ENCODE measurements around the gene RELT.

RELT gene

GRCh38 chr11:73404506-73405145 is 28.4 kb downstream of the RELT start:
- no peak overlapping the region for H3K27ac Mint-ChIP-seq
- H3K27me3 Mint-ChIP-seq, result no peaks in the 10 kb centered on the region
- peaks cover 13% of the 10 kb centered on the region for H3K36me3 Mint-ChIP-seq
- no peak overlapping the region for H3K4me3 Mint-ChIP-seq
- DNase-seq (ENCODE audit: low spot score in 2 of 2) (no peak), ATAC-seq (ENCODE audit: low read depth) (no peak)
- H3K9me3 Mint-ChIP-seq, result no peaks in the 10 kb centered on the region
- no peaks in the 10 kb centered on the region for H3K4me1 Mint-ChIP-seq

GRCh38 chr11:73405146-73405510 is 28.9 kb downstream of the RELT start:
- Mint-ChIP-seq H3K27me3 (no peaks in the 10 kb centered on the region), H3K36me3 (peaks cover 13% of the 10 kb centered on the region), H3K4me1 (no peaks in the 10 kb centered on the region), H3K4me3 (no peak overlapping the region), H3K9me3 (no peaks in the 10 kb centered on the region), H3K27ac (no peak overlapping the region)
- no peak for DNase-seq (ENCODE audit: low spot score in 2 of 2)
- ATAC-seq (ENCODE audit: low read depth), result no peak

GRCh38 chr11:73406131-73406530 is 29.9 kb downstream of the RELT start:
- Mint-ChIP-seq H3K4me1 (no peaks in the 10 kb centered on the region), H3K27ac (peak overlapping the region; percentile 55), H3K27me3 (no peaks in the 10 kb centered on the region), H3K4me3 (no peak overlapping the region), H3K9me3 (no peaks in the 10 kb centered on the region), H3K36me3 (peaks cover 13% of the 10 kb centered on the region)
- DNase-seq (ENCODE audit: low spot score in 2 of 2) (no peak), ATAC-seq (ENCODE audit: low read depth) (no peak)

GRCh38 chr11:73406619-73407018 is 30.4 kb downstream of the RELT start:
- H3K36me3 Mint-ChIP-seq, result peaks cover 13% of the 10 kb centered on the region
- H3K27ac Mint-ChIP-seq, result no peak overlapping the region
- no peaks in the 10 kb centered on the region for H3K4me1 Mint-ChIP-seq
- no peaks in the 10 kb centered on the region for H3K9me3 Mint-ChIP-seq
- no peak overlapping the region for H3K4me3 Mint-ChIP-seq
- DNase-seq (ENCODE audit: low spot score in 2 of 2) (no peak), ATAC-seq (ENCODE audit: low read depth) (no peak)
- no peaks in the 10 kb centered on the region for H3K27me3 Mint-ChIP-seq

- peaks cover 3% of the 10 kb centered on the region for H3K4me1 Mint-ChIP-seq
- H3K36me3 Mint-ChIP-seq, result peaks cover 18% of the 10 kb centered on the region
- peak overlapping the region; percentile 14 for H3K27ac Mint-ChIP-seq
- no peak for DNase-seq (ENCODE audit: low spot score in 2 of 2)
- no peak for ATAC-seq (ENCODE audit: low read depth)
- no peak overlapping the region for H3K4me3 Mint-ChIP-seq
- H3K27me3 Mint-ChIP-seq, result no peaks in the 10 kb centered on the region
- no peaks in the 10 kb centered on the region for H3K9me3 Mint-ChIP-seq
Measured at GRCh38 chr11:73409431-73409830, 33.2 kb downstream of the RELT start.

- peaks cover 3% of the 10 kb centered on the region for H3K4me1 Mint-ChIP-seq
- H3K27me3 Mint-ChIP-seq, result no peaks in the 10 kb centered on the region
- H3K9me3 Mint-ChIP-seq, result no peaks in the 10 kb centered on the region
- DNase-seq (ENCODE audit: low spot score in 2 of 2) (no peak), ATAC-seq (ENCODE audit: low read depth) (no peak)
- peaks cover 18% of the 10 kb centered on the region for H3K36me3 Mint-ChIP-seq
- H3K27ac Mint-ChIP-seq, result no peak overlapping the region
- no peak overlapping the region for H3K4me3 Mint-ChIP-seq
Measured at GRCh38 chr11:73410627-73411026, 34.4 kb downstream of the RELT start.

GRCh38 chr11:73411031-73411430 is 34.8 kb downstream of the RELT start:
- Mint-ChIP-seq H3K4me1 (peaks cover 3% of the 10 kb centered on the region), H3K27ac (peak overlapping the region; percentile 6), H3K36me3 (peaks cover 18% of the 10 kb centered on the region), H3K27me3 (no peaks in the 10 kb centered on the region), H3K4me3 (no peak overlapping the region), H3K9me3 (no peaks in the 10 kb centered on the region)
- DNase-seq (ENCODE audit: low spot score in 2 of 2) (no peak), ATAC-seq (ENCODE audit: low read depth) (no peak)

- H3K4me1 Mint-ChIP-seq, result peaks cover 3% of the 10 kb centered on the region
- no peak overlapping the region for H3K4me3 Mint-ChIP-seq
- DNase-seq (ENCODE audit: low spot score in 2 of 2) (no peak), ATAC-seq (ENCODE audit: low read depth) (no peak)
- H3K27ac Mint-ChIP-seq, result peak overlapping the region; percentile 6
- no peaks in the 10 kb centered on the region for H3K9me3 Mint-ChIP-seq
- H3K36me3 Mint-ChIP-seq, result peaks cover 16% of the 10 kb centered on the region
- H3K27me3 Mint-ChIP-seq, result no peaks in the 10 kb centered on the region
Measured at GRCh38 chr11:73412308-73412707, 36.1 kb downstream of the RELT start.

GRCh38 chr11:73413256-73413655 is 37.1 kb downstream of the RELT start:
- H3K27ac Mint-ChIP-seq, result peak overlapping the region; percentile 3

GRCh38 chr11:73414977-73415651 is 38.9 kb downstream of the RELT start:
- Mint-ChIP-seq H3K27me3 (no peaks in the 10 kb centered on the region), H3K27ac (peak overlapping the region; percentile 53), H3K36me3 (peaks cover 24% of the 10 kb centered on the region), H3K9me3 (peaks cover 2% of the 10 kb centered on the region), H3K4me3 (no peak overlapping the region), H3K4me1 (peaks cover 3% of the 10 kb centered on the region)
- ATAC-seq (ENCODE audit: low read depth) (no peak), DNase-seq (ENCODE audit: low spot score in 2 of 2) (no peak)

More at GRCh38 chr11:73413256-73413655, 37.1 kb downstream of the RELT start:
- Mint-ChIP-seq H3K9me3 (peaks cover 2% of the 10 kb centered on the region), H3K27me3 (no peaks in the 10 kb centered on the region), H3K4me3 (no peak overlapping the region), H3K4me1 (peaks cover 3% of the 10 kb centered on the region), H3K36me3 (peaks cover 19% of the 10 kb centered on the region)
- DNase-seq (ENCODE audit: low spot score in 2 of 2) (no peak), ATAC-seq (ENCODE audit: low read depth) (no peak)

GRCh38 chr11:73415854-73416615 is 39.8 kb downstream of the RELT start:
- no peaks in the 10 kb centered on the region for H3K27me3 Mint-ChIP-seq

GRCh38 chr11:73416786-73417185 is 40.6 kb downstream of the RELT start:
- ATAC-seq (ENCODE audit: low read depth) (no peak), DNase-seq (ENCODE audit: low spot score in 2 of 2) (no peak)
- Mint-ChIP-seq H3K27ac (no peak overlapping the region), H3K27me3 (no peaks in the 10 kb centered on the region), H3K9me3 (peaks cover 2% of the 10 kb centered on the region), H3K4me1 (peaks cover 3% of the 10 kb centered on the region), H3K4me3 (no peak overlapping the region), H3K36me3 (peaks cover 25% of the 10 kb centered on the region)

More at GRCh38 chr11:73415854-73416615, 39.8 kb downstream of the RELT start:
- Mint-ChIP-seq H3K9me3 (peaks cover 2% of the 10 kb centered on the region), H3K36me3 (peaks cover 25% of the 10 kb centered on the region), H3K4me1 (peaks cover 3% of the 10 kb centered on the region), H3K27ac (peak overlapping the region; percentile 53), H3K4me3 (no peak overlapping the region)
- DNase-seq (ENCODE audit: low spot score in 2 of 2) (no peak), ATAC-seq (ENCODE audit: low read depth) (no peak)

GRCh38 chr11:73420136-73420535 is 43.9 kb downstream of the RELT start:
- H3K27ac Mint-ChIP-seq, result peak overlapping the region; percentile 75
- ATAC-seq (ENCODE audit: low read depth), result no peak
- H3K27me3 Mint-ChIP-seq, result no peaks in the 10 kb centered on the region
- peaks cover 20% of the 10 kb centered on the region for H3K36me3 Mint-ChIP-seq
- H3K4me1 Mint-ChIP-seq, result peaks cover 5% of the 10 kb centered on the region
- peaks cover 2% of the 10 kb centered on the region for H3K9me3 Mint-ChIP-seq
- H3K4me3 Mint-ChIP-seq, result no peak overlapping the region
- DNase-seq (ENCODE audit: low spot score in 2 of 2), result no peak

- Mint-ChIP-seq H3K4me1 (peaks cover 7% of the 10 kb centered on the region), H3K27me3 (no peaks in the 10 kb centered on the region), H3K36me3 (peaks cover 20% of the 10 kb centered on the region), H3K9me3 (peaks cover 2% of the 10 kb centered on the region), H3K4me3 (no peak overlapping the region), H3K27ac (peak overlapping the region; percentile 59)
- ATAC-seq (ENCODE audit: low read depth), result no peak
- DNase-seq (ENCODE audit: low spot score in 2 of 2), result no peak
Measured at GRCh38 chr11:73422886-73423285, 46.7 kb downstream of the RELT start.
